B cell (primary cell): Measurements from ENCODE around the gene COX6A2. TPM values are rescaled to one million over a fixed set of nuclear protein-coding genes. Genes with fewer than 3 reads are reported as not detected.

ENCODE experiments used
- ATAC-seq: fragments of 200-7000 bp; cut with Tn5 transposase; one replicate; pipeline ENCODE4 v1.10.0; 2021; ENCODE audit warnings: low read depth, mild to moderate bottlenecking, moderate number of reproducible peaks, moderate library complexity
- CTCF ChIA-PET: fragments of 350-600 bp; sonication (Branson Sonifier 250); formaldehyde crosslinking; loops from one replicate; lab custom pipeline; 2021; ENCODE audit warnings: antibody characterized with exemption, inconsistent platforms; lab: Charles Lee
- POLR2A ChIA-PET: fragments of 350-600 bp; sonication (Branson Sonifier 250); formaldehyde crosslinking; loops from one replicate; lab custom pipeline; 2021; ENCODE audit warnings: antibody characterized with exemption; lab: Charles Lee
- DNase-seq: peaks from one replicate; pipeline ENCODE4 v3.0.0; 2013
- H2AFZ ChIP-seq: 2 replicates; pipeline ENCODE4 v1.6.1; 2012; ENCODE audit warnings: mild to moderate bottlenecking, low read depth, low read length; ENCODE audit not compliant: insufficient read depth, poor library complexity, severe bottlenecking
- H3K27ac ChIP-seq, 2 donors: 1 replicate in 1 of 2; 2 replicates in 1 of 2; pipeline ENCODE4 v1.5.1; 2012 to 2013; ENCODE audit warnings: low read length in 2 of 2, mild to moderate bottlenecking in 2 of 2, moderate library complexity in 1 of 2
- H3K27me3 ChIP-seq, 4 experiments: fragments of 200-600 bp in 1 of 4; sonication (generic) in 1 of 4; replicated peaks in 1 of 4; 1 replicate in 2 of 4; 2 replicates in 2 of 4; pipeline versions ENCODE4 v1.6.1 to v1.7.0; 2013 to 2016; ENCODE audit warnings: low read length in 3 of 4, mild to moderate bottlenecking in 2 of 4, mixed read lengths in 1 of 4, moderate library complexity in 1 of 4; ENCODE audit not compliant: insufficient read depth in 4 of 4, control insufficient read depth in 3 of 4; ENCODE audit errors: control extremely low read depth in 1 of 4
- H3K36me3 ChIP-seq, 2 experiments: replicated peaks in 1 of 2; 1 replicate in 1 of 2; 2 replicates in 1 of 2; pipeline versions ENCODE4 v1.6.1 to v1.7.1; 2013; ENCODE audit warnings: low read length in 1 of 2; ENCODE audit not compliant: insufficient read depth in 2 of 2, control insufficient read depth in 1 of 2; ENCODE audit errors: control extremely low read depth in 1 of 2, extremely low read depth in 1 of 2
- H3K4me1 ChIP-seq, 2 donors: fragments of 200-600 bp in 1 of 2; sonication (generic) in 1 of 2; 1 replicate in 1 of 2; 2 replicates in 1 of 2; pipeline versions ENCODE4 v1.5.1 to v1.6.1; 2013 to 2017; ENCODE audit warnings: low read length in 2 of 2; ENCODE audit not compliant: control insufficient read depth in 2 of 2, insufficient read depth in 2 of 2
- H3K4me2 ChIP-seq: replicated peaks from 2 replicates; pipeline ENCODE3; 2012; ENCODE audit warnings: mild to moderate bottlenecking, low read depth, low read length; ENCODE audit not compliant: poor library complexity, severe bottlenecking
- H3K4me3 ChIP-seq, 5 experiments: fragments of 200-600 bp in 1 of 5; sonication (generic) in 1 of 5; 1 replicate in 3 of 5; 2 replicates in 2 of 5; pipeline versions ENCODE4 v1.5.1 to v1.7.0; 2011 to 2016; ENCODE audit warnings: low read length in 4 of 5, mild to moderate bottlenecking in 4 of 5, low read depth in 2 of 5, control low read depth in 1 of 5, moderate library complexity in 1 of 5; ENCODE audit not compliant: insufficient read depth in 1 of 5; ENCODE audit errors: control extremely low read depth in 1 of 5, extremely low read depth in 1 of 5
- H3K79me2 ChIP-seq: fragments of 200-600 bp; sonication (generic); one replicate; pipeline ENCODE4 v1.6.0; 2016; ENCODE audit warnings: low read length; ENCODE audit not compliant: control insufficient read depth, insufficient read depth
- H3K9ac ChIP-seq: fragments of 200-600 bp; sonication (generic); 2 replicates; pipeline ENCODE4 v1.6.1; 2017; ENCODE audit warnings: mild to moderate bottlenecking, low read length, moderate library complexity
- H3K9me3 ChIP-seq, 3 donors: one replicate each; pipeline versions ENCODE4 v1.6.1 to v1.7.1; 2013; ENCODE audit warnings: low read length in 2 of 3; ENCODE audit not compliant: control insufficient read depth in 2 of 3, insufficient read depth in 1 of 3; ENCODE audit errors: control extremely low read depth in 1 of 3
- H4K20me1 ChIP-seq: 2 replicates; pipeline ENCODE4 v1.6.0; 2012; ENCODE audit warnings: mild to moderate bottlenecking, low read length; ENCODE audit not compliant: insufficient read depth, control insufficient read depth, poor library complexity, severe bottlenecking
- H3K27ac Mint-ChIP-seq: one replicate; pipeline ENCODE4 v1.8.0; 2021; ENCODE audit warnings: mixed read lengths
- H3K27me3 Mint-ChIP-seq: one replicate; pipeline ENCODE4 v1.8.0; 2021; ENCODE audit warnings: mixed read lengths
- H3K4me1 Mint-ChIP-seq: one replicate; pipeline ENCODE4 v1.8.0; 2021; ENCODE audit warnings: mixed read lengths
- H3K4me3 Mint-ChIP-seq: one replicate; pipeline ENCODE4 v1.8.0; 2021; ENCODE audit warnings: mixed read lengths
- H3K9me3 Mint-ChIP-seq: one replicate; pipeline ENCODE4 v1.8.0; 2022; ENCODE audit warnings: mixed read lengths; ENCODE audit not compliant: insufficient read depth
- EZH2 ChIP-seq: IDR thresholded peaks from 2 replicates; pipeline ENCODE4 v1.6.1; 2012; ENCODE audit warnings: borderline replicate concordance, low read depth, mild to moderate bottlenecking, moderate library complexity, low read length; ENCODE audit not compliant: insufficient read depth, poor library complexity, severe bottlenecking
- WGBS: methylation state at CpG from one replicate; pipeline ENCODE4 v1.1.5; 2013; ENCODE audit warnings: missing lambda C conversion rate; ENCODE audit not compliant: insufficient coverage; 5-methylcytosine and 5-hydroxymethylcytosine counted together
- intact Hi-C: fragments of 100-400 bp; cut with micrococcal nuclease; formaldehyde crosslinking; loops from one replicate; pipeline ENCODE4 v1.10.0; 2022
- polyA plus RNA-seq: library from polyadenylated mRNA; depleted of rRNA; stranded (reverse); fragments of >200 nt; gene quantifications from 2 replicates; pipeline ENCODE4 v1.2.3, GENCODE V29; 2012
- total RNA-seq, 2 donors: library from RNA; stranded (reverse); fragments of 120-200 nt in 1 of 2; gene quantifications; 1 replicate in 1 of 2; 2 replicates in 1 of 2; pipeline versions ENCODE4 v1.2.3 to v1.2.4, GENCODE V29; 2013 to 2022
- TF ChIP-seq, protein P1 (sequence below): fragments of 200-600 bp; IDR thresholded peaks from one replicate; pipeline ENCODE4 v1.8.0; 2022; ENCODE audit warnings: antibody characterized with exemption, mild to moderate bottlenecking

COX6A2 gene
- total and polyA plus RNA-seq, 2 donors (not counting 1 experiment from before 2014, with no cell fraction given) = not detected

DNA sequence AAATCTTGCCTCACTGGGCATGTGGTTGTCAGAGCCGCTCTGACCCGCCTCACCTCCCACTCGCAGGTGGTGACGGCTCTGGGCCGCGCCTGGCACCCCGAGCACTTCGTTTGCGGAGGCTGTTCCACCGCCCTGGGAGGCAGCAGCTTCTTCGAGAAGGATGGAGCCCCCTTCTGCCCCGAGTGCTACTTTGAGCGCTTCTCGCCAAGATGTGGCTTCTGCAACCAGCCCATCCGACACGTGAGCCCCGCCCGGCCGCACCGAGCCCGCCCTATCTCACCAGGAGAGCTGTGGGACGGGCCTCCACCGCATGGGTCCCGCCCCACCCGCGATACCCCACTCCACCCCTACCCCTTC lies 47.8 kb upstream of the COX6A2 start:
- peaks cover 40% of the 10 kb centered on the region for H3K4me1 Mint-ChIP-seq
- Histone ChIP-seq H3K36me3 (no peaks in the 10 kb centered on the region), H3K4me3 (peak overlapping the region in 3 of 5 experiments; percentile 61 to 65 (median 64)), H3K27me3 (peaks cover 0 to 25% (median 11%) of the 10 kb centered on the region in 4 experiments), H3K9ac (peak overlapping the region; percentile 69), H3K27ac (no peak overlapping the region), H4K20me1 (no peaks in the 10 kb centered on the region), H3K79me2 (no peaks in the 10 kb centered on the region), H3K4me2 (peak overlapping the region; percentile 94), H2AFZ (peak overlapping the region; percentile 87), H3K4me1 (peaks cover 22 to 33% of the 10 kb centered on the region in 2 donors), H3K9me3 (peaks cover 0 to 12% (median 0%) of the 10 kb centered on the region in 3 donors)
- DNase-seq = no peak
- POLR2A ChIA-PET = interaction anchor here (0.5 to 1.6 kb wide), 2 partner anchors 17 to 540 kb away, joined by 3 to 8 read pairs; partner anchors contain the start of gene ARMC5
- no peak for ATAC-seq
- H3K4me3 Mint-ChIP-seq = peak overlapping the region; percentile 90
- H3K27me3 Mint-ChIP-seq = peaks cover 8% of the 10 kb centered on the region
- 83% methylated on average over 26 of the region's 26 CpGs for WGBS
- TF ChIP-seq, protein P1, sequence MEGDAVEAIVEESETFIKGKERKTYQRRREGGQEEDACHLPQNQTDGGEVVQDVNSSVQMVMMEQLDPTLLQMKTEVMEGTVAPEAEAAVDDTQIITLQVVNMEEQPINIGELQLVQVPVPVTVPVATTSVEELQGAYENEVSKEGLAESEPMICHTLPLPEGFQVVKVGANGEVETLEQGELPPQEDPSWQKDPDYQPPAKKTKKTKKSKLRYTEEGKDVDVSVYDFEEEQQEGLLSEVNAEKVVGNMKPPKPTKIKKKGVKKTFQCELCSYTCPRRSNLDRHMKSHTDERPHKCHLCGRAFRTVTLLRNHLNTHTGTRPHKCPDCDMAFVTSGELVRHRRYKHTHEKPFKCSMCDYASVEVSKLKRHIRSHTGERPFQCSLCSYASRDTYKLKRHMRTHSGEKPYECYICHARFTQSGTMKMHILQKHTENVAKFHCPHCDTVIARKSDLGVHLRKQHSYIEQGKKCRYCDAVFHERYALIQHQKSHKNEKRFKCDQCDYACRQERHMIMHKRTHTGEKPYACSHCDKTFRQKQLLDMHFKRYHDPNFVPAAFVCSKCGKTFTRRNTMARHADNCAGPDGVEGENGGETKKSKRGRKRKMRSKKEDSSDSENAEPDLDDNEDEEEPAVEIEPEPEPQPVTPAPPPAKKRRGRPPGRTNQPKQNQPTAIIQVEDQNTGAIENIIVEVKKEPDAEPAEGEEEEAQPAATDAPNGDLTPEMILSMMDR = no peak
- no peak for TF ChIP-seq EZH2
- H3K27ac Mint-ChIP-seq = peak overlapping the region; percentile 83
- intact Hi-C loops = loop anchor here (1.0 to 5.0 kb wide), 2 partner anchors 16 to 396 kb away; partner anchors contain the start of gene ZNF267
- no peaks in the 10 kb centered on the region for H3K9me3 Mint-ChIP-seq
- CTCF ChIA-PET = no interaction called here
